GM10266 (cell line): ENCODE measurements around the gene TAF1A.

Experiments
- DNase-seq: peaks from one replicate; pipeline ENCODE4 v3.0.0; 2012; ENCODE audit errors: extremely low spot score
- CTCF ChIP-seq: IDR thresholded peaks from 2 replicates; pipeline ENCODE4 v1.5.1; 2012; ENCODE audit warnings: mild to moderate bottlenecking, low read depth; ENCODE audit not compliant: control insufficient read depth, insufficient read depth; ENCODE audit errors: missing control alignments

TAF1A gene

DNA sequence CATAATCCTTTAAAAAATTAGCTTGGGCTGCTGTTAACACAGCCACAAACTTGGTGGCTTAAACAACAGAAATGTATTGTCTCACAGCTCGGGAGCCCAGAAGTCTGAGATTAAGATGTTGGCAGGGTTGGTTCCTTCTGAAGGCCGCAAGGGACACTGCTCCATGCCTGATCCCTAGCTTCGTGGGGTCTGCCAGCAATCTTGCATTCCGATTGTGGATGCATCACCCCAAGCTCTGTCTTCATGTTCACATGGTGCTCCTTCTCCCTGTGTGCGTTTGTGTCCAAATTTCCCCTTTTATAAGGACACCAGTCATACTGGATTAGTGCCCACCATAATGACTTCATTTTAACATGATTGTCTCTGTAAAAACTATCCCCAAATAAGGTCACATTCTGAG, 36.9 kb downstream of the TAF1A start:
- TF ChIP-seq CTCF: no peak
- DNase-seq: no peak

GRCh38 chr1:222547944-222548671, 41.6 kb downstream of the TAF1A start, which contains the start of gene HHIPL2:
HHIPL2 (minus strand) TSS chr1:222548104; CDS start chr1:222548044, 60 bp downstream.
- no peak for TF ChIP-seq CTCF
- DNase-seq: no peak

GRCh38 chr1:222547260-222547614, 42.5 kb downstream of the TAF1A start:
- TF ChIP-seq CTCF: no peak
- no peak for DNase-seq

DNA sequence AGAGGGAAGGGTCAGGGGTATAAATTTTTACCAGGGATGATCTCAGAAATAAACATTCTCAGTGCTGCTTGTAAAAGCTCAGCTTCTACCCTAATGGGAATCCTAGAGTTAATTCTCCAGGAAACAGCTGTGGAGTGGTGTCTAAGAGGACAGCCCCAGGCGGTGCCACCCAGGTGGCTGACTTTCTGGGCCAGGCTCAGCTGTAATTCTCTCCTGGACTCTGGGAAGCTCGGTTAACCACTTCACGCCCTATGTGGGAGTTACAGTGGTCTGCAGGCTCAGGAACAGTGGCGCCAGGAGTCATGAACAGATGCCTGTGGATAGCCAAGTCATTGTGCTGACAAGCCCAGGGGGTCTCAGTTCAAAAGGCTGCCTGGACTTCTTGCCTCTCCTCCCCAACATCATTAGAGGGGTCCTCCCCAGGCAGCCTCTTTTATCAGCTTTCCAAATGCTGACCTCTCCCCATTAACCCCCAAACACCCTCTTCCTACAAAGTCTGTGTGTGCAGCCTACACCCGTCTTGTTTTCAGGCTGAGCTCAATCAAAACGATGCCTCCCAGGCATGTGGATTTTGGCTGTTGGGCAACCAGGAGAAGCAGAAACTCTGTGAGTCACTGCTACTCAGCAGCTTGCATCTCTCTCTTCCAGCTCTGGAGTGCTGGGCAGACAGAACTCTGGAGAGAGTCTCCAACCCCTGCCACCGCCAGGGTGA, 43.0 kb downstream of the TAF1A start:
- DNase-seq: no peak
- no peak for TF ChIP-seq CTCF

DNA sequence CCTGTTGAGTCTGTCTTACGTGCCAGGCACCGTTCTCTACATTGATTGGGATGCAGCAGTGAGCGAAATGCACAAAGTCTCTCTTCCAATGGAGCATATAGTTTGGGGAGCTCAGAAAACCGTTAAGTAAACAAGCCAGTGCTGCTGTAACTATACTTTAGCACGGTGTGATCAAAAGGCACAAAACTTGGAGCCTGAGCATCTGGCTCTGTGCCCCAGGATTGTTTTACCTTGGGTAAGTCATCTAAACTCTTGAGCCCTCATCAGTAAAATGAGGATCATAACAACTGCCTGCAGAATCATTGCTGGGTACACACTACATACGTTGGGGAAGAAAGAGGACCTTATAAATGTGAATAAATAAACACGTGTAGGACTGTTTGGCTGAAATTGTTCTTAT, 43.6 kb downstream of the TAF1A start:
- TF ChIP-seq CTCF: no peak
- no peak for DNase-seq

DNA sequence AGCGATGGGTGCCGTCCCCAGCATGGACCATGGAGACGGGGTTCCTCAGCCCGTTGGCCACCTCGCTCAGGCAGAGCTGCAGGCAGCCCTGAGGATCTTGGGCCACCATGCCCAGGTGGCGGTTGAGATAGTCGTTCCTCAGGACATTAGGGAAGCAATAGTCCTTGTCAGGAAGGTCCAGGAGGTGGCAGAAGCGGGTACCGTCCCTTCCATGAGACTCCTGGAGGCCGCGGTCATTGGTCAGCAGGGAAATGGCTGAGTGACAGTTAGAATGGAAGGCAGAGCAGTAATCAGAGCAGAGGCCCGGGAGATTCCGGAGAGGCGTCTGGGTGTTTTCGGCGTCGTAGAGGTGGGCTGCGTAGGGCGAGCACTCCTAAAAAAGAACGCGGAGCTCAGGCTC, 45.9 kb downstream of the TAF1A start:
- no peak for DNase-seq
- TF ChIP-seq CTCF: no peak

GRCh38 chr1:222540598-222540995, 49.1 kb downstream of the TAF1A start:
- no peak for DNase-seq
- no peak for TF ChIP-seq CTCF
